ENCODE measurements around the gene PPP2R5C.

PPP2R5C gene

GRCh38 chr14:101857226-101857625 is 95.7 kb downstream of the PPP2R5C start:
- H3K4me1 ChIP-seq (ENCODE audit: insufficient read depth, low read length) = peaks cover 13% of the 10 kb centered on the region
- no peaks in the 10 kb centered on the region for H3K27me3 ChIP-seq (ENCODE audit: insufficient read depth, low read length, poor library complexity)
- ATAC-seq (ENCODE audit: insufficient read depth, low read depth) = no peak
- DNase-seq = no peak
- H2AFZ ChIP-seq (ENCODE audit: low read depth, low read length) = no peak overlapping the region
- peaks cover 46% of the 10 kb centered on the region for H4K20me1 ChIP-seq (ENCODE audit: insufficient read depth, low read length)
- H3K9me3 ChIP-seq (ENCODE audit: insufficient read depth, low read length, severe bottlenecking) = no peaks in the 10 kb centered on the region
- TF ChIP-seq EZH2 (IDR thresholded peaks at IDR 0.05; ENCODE audit: borderline replicate concordance, low read depth, low read length, severe bottlenecking) (no peak), CTCF (IDR thresholded peaks at IDR 0.05; ENCODE audit: borderline replicate concordance, extremely low read depth, low read length, poor library complexity, severe bottlenecking) (no peak)
- no peak overlapping the region for H3K27ac ChIP-seq (ENCODE audit: low read length)
- H3K4me2 ChIP-seq (ENCODE audit: insufficient read depth, low read length) = no peak overlapping the region
- no peak overlapping the region for H3K4me3 ChIP-seq (ENCODE audit: low read depth in 1 of 2, low read length in 2 of 2)
- no peak overlapping the region for H3K9ac ChIP-seq (ENCODE audit: low read depth, low read length)
- H3K79me2 ChIP-seq (ENCODE audit: insufficient read depth, low read length) = peaks cover 96% of the 10 kb centered on the region
- peaks cover 65% of the 10 kb centered on the region for H3K36me3 ChIP-seq (ENCODE audit: insufficient read depth, low read length)

DNA sequence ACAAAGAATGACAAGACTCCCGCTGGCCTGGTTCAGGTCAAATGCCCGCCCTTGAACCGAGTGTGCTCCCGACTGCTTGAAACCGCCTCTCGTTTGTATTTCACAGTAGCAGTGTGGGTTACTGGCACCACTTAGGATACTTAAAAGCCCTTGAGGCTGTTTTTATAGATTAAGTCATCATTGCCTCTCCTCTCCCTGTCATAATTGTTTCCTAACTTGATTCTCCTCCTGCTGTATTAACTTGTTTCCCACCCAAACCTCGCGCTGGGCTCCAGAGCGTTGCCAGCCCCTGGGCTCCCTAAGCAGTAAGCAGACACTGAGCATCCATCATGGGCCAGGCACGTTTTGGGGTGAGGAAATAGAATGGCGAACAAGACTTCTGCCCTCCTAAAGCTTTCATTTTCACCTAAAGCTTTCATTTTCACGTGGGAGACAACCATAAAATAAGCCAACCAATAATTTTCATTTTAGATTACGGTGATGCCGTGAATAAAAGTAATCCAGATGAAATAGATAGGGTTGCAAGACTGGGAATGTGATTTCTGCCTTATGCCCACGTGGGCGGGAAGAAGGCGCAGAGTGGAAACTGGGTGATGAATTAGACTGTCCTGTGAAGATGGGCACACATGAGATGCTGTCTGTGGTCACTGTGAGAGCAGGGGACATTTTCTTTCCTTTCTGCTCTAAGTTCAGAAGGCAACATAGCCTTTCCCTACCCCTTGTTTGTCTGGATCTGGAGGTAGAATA is 97.5 kb downstream of the PPP2R5C start:
- ATAC-seq (ENCODE audit: insufficient read depth, low read depth) (no peak), DNase-seq (no peak)
- peaks cover 5% of the 10 kb centered on the region for H3K4me1 ChIP-seq (ENCODE audit: insufficient read depth, low read length)
- TF ChIP-seq EZH2 (IDR thresholded peaks at IDR 0.05; ENCODE audit: borderline replicate concordance, low read depth, low read length, severe bottlenecking) = no peak
- no peak for TF ChIP-seq CTCF (IDR thresholded peaks at IDR 0.05; ENCODE audit: borderline replicate concordance, extremely low read depth, low read length, poor library complexity, severe bottlenecking)
- no peaks in the 10 kb centered on the region for H3K27me3 ChIP-seq (ENCODE audit: insufficient read depth, low read length, poor library complexity)
- no peak overlapping the region for H2AFZ ChIP-seq (ENCODE audit: low read depth, low read length)
- no peaks in the 10 kb centered on the region for H3K9me3 ChIP-seq (ENCODE audit: insufficient read depth, low read length, severe bottlenecking)
- H3K4me2 ChIP-seq (ENCODE audit: insufficient read depth, low read length) = no peak overlapping the region
- H3K36me3 ChIP-seq (ENCODE audit: insufficient read depth, low read length) = peaks cover 75% of the 10 kb centered on the region
- no peak overlapping the region for H3K9ac ChIP-seq (ENCODE audit: low read depth, low read length)
- H3K79me2 ChIP-seq (ENCODE audit: insufficient read depth, low read length) = peaks cover 96% of the 10 kb centered on the region
- H3K4me3 ChIP-seq (ENCODE audit: low read depth in 1 of 2, low read length in 2 of 2) = no peak overlapping the region
- peak overlapping the region; percentile 30; the same call in 1 of the 2 replicates for H3K27ac ChIP-seq (ENCODE audit: low read length)
- peaks cover 39% of the 10 kb centered on the region for H4K20me1 ChIP-seq (ENCODE audit: insufficient read depth, low read length)

GRCh38 chr14:101859538-101859902 is 98.0 kb downstream of the PPP2R5C start:
- H4K20me1 ChIP-seq (ENCODE audit: insufficient read depth, low read length) = peaks cover 37% of the 10 kb centered on the region
- no peak overlapping the region for H3K9ac ChIP-seq (ENCODE audit: low read depth, low read length)
- no peaks in the 10 kb centered on the region for H3K9me3 ChIP-seq (ENCODE audit: insufficient read depth, low read length, severe bottlenecking)
- H3K79me2 ChIP-seq (ENCODE audit: insufficient read depth, low read length) = peaks cover 96% of the 10 kb centered on the region
- H3K36me3 ChIP-seq (ENCODE audit: insufficient read depth, low read length) = peaks cover 76% of the 10 kb centered on the region
- TF ChIP-seq CTCF (IDR thresholded peaks at IDR 0.05; ENCODE audit: borderline replicate concordance, extremely low read depth, low read length, poor library complexity, severe bottlenecking) (no peak), EZH2 (IDR thresholded peaks at IDR 0.05; ENCODE audit: borderline replicate concordance, low read depth, low read length, severe bottlenecking) (no peak)
- H2AFZ ChIP-seq (ENCODE audit: low read depth, low read length) = no peak overlapping the region
- H3K4me2 ChIP-seq (ENCODE audit: insufficient read depth, low read length) = no peak overlapping the region
- no peaks in the 10 kb centered on the region for H3K4me1 ChIP-seq (ENCODE audit: insufficient read depth, low read length)
- H3K27ac ChIP-seq (ENCODE audit: low read length) = peak overlapping the region; percentile 30; the same call in 1 of the 2 replicates
- DNase-seq (no peak), ATAC-seq (ENCODE audit: insufficient read depth, low read depth) (no peak)
- H3K4me3 ChIP-seq (ENCODE audit: low read depth in 1 of 2, low read length in 2 of 2) = no peak overlapping the region
- H3K27me3 ChIP-seq (ENCODE audit: insufficient read depth, low read length, poor library complexity) = no peaks in the 10 kb centered on the region

Measured in DND-41 (cell line).